IgD-negative memory B cell (primary cell): Measurements from ENCODE around the gene UNC119. TPM values are rescaled to one million over a fixed set of nuclear protein-coding genes. Genes with fewer than 3 reads are reported as not detected.

ENCODE experiments used
- H3K27ac Mint-ChIP-seq, 3 donors: one replicate each; pipeline ENCODE4 v1.8.0; 2020 to 2022; ENCODE audit warnings: mild to moderate bottlenecking in 3 of 3, mixed read lengths in 3 of 3, moderate library complexity in 1 of 3
- H3K27me3 Mint-ChIP-seq: one replicate; pipeline ENCODE4 v1.8.0; 2021; ENCODE audit warnings: mixed read lengths
- H3K36me3 Mint-ChIP-seq: one replicate; pipeline ENCODE4 v1.8.0; 2020; ENCODE audit warnings: mild to moderate bottlenecking, mixed read lengths
- H3K4me1 Mint-ChIP-seq, 3 donors: one replicate each; pipeline ENCODE4 v1.8.0; 2020 to 2022; ENCODE audit warnings: mixed read lengths in 3 of 3, mild to moderate bottlenecking in 1 of 3
- H3K4me3 Mint-ChIP-seq, 4 donors: one replicate each; pipeline ENCODE4 v1.8.0; 2020 to 2022; ENCODE audit warnings: mild to moderate bottlenecking in 4 of 4, mixed read lengths in 4 of 4, moderate library complexity in 3 of 4
- H3K9me3 Mint-ChIP-seq, 3 donors: one replicate each; pipeline ENCODE4 v1.8.0; 2020 to 2021; ENCODE audit warnings: mixed read lengths in 3 of 3, mild to moderate bottlenecking in 1 of 3
- polyA plus RNA-seq: library from polyadenylated mRNA; unstranded; fragments of 300-500 nt; fragmentation: Illumina TruSeq; gene quantifications from one replicate; pipeline ENCODE4 v1.2.3, GENCODE V29; 2021

The UNC119 gene
- 69.5 TPM for polyA plus RNA-seq

DNA sequence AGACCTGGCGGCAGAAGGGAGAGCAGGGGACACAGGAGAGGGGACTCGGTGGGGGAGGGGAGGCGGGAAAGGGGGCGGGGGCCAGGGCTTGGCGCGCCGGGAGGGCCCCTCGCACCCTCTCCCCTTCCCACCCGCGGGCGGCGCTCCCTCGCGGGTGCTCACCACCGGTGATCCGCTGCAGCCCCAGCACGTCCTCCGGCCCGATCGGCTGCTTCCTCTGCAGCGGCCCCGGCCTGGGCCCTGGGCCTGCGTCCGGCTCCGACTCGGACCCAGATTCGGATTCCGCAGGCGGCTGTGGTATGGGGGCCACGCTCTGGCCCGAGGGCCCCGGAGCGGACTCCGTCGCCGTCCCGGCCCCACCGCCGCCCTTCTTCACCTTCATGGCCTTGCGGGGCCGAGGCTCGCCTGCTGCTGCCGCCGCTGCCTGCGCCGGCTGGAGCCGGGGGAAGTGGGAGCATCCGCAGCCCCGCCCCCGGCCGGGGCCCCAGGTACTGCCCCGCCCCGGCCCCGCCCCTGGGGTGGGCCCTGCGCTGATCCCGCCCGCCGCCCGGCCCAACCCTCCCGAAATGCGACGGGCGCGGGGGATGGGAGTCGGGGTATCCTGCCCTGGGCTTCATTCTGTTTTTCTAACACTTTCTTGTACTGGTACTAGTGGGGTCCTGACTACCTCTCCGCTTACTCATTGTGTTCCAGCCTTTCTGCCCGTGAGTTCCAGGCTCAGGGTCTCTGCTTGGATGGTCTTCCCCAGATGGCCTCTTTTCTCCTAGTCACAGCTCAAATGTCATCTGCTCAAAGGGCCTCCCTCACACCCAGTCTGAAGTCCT is at the start of gene UNC119:
Gene UNC119, minus strand, starts transcription at position 449 of the 824 bp plus-strand sequence. Its CDS starts 67 bp downstream, at position 382.
- no peaks in the 10 kb centered on the region for H3K27me3 Mint-ChIP-seq
- H3K27ac Mint-ChIP-seq, result peak within 1 kb of the TSS; percentile 90 to 96 (median 90)
- H3K36me3 Mint-ChIP-seq, result peaks cover 8% of the 10 kb centered on the region
- H3K9me3 Mint-ChIP-seq, result no peaks in the 10 kb centered on the region
- H3K4me3 Mint-ChIP-seq, result peak within 1 kb of the TSS; percentile 77 to 99 (median 92)
- H3K4me1 Mint-ChIP-seq, result peaks cover 42 to 48% (median 45%) of the 10 kb centered on the region in 3 donors

DNA sequence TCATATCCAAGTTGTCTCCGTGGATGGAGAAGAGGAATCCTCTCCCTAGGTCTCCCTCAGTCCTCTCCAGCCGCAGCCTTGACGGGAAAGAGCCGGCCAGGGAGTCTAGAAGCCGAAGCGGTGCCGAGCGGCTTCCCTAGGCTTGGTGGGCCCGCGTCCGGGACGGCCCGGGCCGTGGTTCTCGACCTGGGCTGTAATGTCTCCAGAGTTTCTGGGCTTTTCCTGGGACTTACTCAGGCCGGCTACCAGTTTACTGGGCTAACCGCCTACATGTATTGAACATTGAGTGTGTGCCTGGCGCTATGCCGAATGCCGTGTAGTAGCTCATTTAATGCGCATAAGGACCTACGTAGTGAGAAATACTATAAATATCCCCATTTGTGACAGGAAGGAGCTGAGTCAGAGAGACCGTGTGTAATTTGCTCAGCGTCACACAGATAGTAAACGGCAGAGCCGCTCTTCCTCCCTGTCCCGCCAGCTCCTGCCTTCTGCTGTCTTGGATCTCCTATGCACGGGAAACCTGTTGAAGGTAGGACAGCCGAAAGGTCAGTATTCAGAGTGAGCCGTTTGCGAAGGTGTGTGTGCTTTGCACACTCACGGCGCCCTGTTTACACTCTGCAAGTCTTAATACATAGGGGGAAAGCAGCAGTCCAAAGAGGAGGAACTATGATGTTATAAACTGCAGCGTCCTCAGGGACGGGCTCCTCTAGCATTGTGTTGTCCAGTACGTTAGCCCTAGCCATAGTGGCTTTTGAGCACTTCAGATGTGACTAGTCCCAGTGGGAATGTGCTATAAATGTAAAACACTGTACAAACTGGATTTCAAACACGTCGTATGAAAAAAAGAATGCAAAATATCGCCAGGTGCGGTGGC is 47.1 kb upstream of the UNC119 start:
- Mint-ChIP-seq H3K27me3 (no peaks in the 10 kb centered on the region), H3K27ac (peak overlapping the region; percentile 92 to 98 (median 93)), H3K4me1 (peaks cover 6 to 20% (median 20%) of the 10 kb centered on the region in 3 donors), H3K9me3 (no peaks in the 10 kb centered on the region), H3K4me3 (peak overlapping the region; percentile 86 to 98 (median 94)), H3K36me3 (no peaks in the 10 kb centered on the region)

DNA sequence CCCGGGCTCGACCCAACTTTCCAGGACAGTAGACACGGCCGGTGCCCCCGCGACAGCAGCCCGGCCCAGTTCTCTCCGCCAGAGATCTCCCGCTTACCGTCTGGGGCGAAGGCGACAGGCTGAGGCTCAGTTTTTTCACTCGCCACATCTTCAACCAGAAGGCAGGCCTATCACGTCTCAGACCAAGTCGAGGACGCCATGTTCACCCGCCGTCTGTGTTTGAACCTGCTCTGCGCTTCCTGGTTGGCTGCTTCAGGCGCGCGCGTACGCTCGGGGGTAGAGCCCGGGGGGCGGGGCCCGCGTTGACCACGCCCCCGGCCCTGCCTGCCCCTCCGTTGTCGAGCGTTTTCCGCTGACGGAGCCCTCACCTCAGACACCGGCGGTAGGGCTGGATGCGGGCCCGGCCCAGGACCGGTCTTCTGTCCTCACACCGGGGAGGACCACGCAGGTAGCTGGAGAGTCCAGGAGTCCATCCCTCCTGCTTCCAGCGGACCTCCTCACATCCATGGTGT is 46.4 kb upstream of the UNC119 start, which contains the start of gene SPAG5:
Gene SPAG5, minus strand, starts transcription at position 227 of the 512 bp plus-strand sequence. Its CDS starts 79 bp downstream, at position 148.
- Mint-ChIP-seq H3K27me3 (no peaks in the 10 kb centered on the region), H3K36me3 (no peaks in the 10 kb centered on the region), H3K27ac (peak within 1 kb of the TSS; percentile 92 to 98 (median 93)), H3K4me1 (peaks cover 6 to 20% (median 20%) of the 10 kb centered on the region in 3 donors), H3K4me3 (peak within 1 kb of the TSS; percentile 86 to 98 (median 94)), H3K9me3 (no peaks in the 10 kb centered on the region)

DNA sequence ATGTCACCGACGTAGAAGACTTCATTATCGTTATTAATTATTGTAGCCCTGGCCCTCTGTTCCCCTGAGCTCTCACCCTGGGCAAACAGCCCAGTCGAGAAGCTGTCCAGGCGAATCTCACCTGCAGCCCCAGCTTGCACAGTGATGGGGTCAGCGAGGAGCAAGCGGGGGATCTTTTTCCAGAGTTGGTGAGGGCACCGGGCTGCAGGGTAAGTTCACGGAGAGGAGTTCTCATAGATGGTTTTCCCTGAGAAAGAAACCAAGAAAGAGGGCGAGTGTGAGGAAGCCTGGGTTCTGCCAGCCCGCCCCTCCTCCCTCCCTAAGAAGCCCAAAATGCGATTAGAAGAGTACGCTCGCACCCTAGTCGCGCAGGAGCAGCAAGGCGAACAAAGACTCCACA is 46.0 kb upstream of the UNC119 start:
- Mint-ChIP-seq H3K9me3 (no peaks in the 10 kb centered on the region), H3K27ac (peak overlapping the region; percentile 92 to 98 (median 93)), H3K36me3 (no peaks in the 10 kb centered on the region), H3K4me1 (peaks cover 6 to 20% (median 20%) of the 10 kb centered on the region in 3 donors), H3K27me3 (no peaks in the 10 kb centered on the region), H3K4me3 (peak overlapping the region; percentile 86 to 98 (median 94))

GRCh38 chr17:28597606-28598383 is 45.4 kb upstream of the UNC119 start:
- Mint-ChIP-seq H3K4me1 (peaks cover 6 to 20% (median 20%) of the 10 kb centered on the region in 3 donors), H3K27me3 (no peaks in the 10 kb centered on the region), H3K9me3 (no peaks in the 10 kb centered on the region), H3K36me3 (no peaks in the 10 kb centered on the region), H3K27ac (peak overlapping the region in 1 of 3 donors; percentile 92), H3K4me3 (peak overlapping the region; percentile 86 to 98 (median 94))

GRCh38 chr17:28592260-28592659 is 39.8 kb upstream of the UNC119 start:
- peaks cover 0 to under 1% (median under 1%) of the 10 kb centered on the region in 3 donors for H3K4me1 Mint-ChIP-seq
- H3K4me3 Mint-ChIP-seq, result no peak overlapping the region
- H3K9me3 Mint-ChIP-seq, result no peaks in the 10 kb centered on the region
- peaks cover 3% of the 10 kb centered on the region for H3K36me3 Mint-ChIP-seq
- no peak overlapping the region for H3K27ac Mint-ChIP-seq
- no peaks in the 10 kb centered on the region for H3K27me3 Mint-ChIP-seq

DNA sequence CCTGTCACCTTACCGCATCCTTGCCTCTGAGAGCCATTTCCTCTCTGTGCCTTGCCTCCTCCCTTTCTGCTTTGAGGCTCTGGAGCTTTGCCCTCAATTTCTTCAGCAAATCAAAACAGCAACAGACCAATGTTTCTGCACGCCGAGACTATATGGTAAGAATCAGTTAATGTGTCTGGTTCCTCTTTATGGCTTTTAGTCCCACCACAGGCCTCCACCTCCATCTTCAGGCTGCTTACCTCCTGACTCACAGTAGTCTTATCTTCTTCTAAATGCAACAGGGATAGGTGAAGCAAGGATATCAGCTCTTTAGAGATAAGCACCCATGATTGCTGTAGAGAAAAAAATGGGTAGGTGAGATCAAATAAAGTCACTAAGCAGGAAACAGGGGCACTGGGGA is 33.4 kb upstream of the UNC119 start:
- no peak overlapping the region for H3K27ac Mint-ChIP-seq
- no peaks in the 10 kb centered on the region for H3K27me3 Mint-ChIP-seq
- no peaks in the 10 kb centered on the region for H3K4me1 Mint-ChIP-seq
- H3K4me3 Mint-ChIP-seq, result no peak overlapping the region
- H3K36me3 Mint-ChIP-seq, result peaks cover 5% of the 10 kb centered on the region
- H3K9me3 Mint-ChIP-seq, result no peaks in the 10 kb centered on the region

- H3K4me3 Mint-ChIP-seq, result no peak overlapping the region
- H3K36me3 Mint-ChIP-seq, result peaks cover 5% of the 10 kb centered on the region
- no peaks in the 10 kb centered on the region for H3K27me3 Mint-ChIP-seq
- no peaks in the 10 kb centered on the region for H3K9me3 Mint-ChIP-seq
- no peak overlapping the region for H3K27ac Mint-ChIP-seq
- no peaks in the 10 kb centered on the region for H3K4me1 Mint-ChIP-seq
These were observed 32.0 kb upstream of the UNC119 start for GRCh38 chr17:28584434-28584833.

DNA sequence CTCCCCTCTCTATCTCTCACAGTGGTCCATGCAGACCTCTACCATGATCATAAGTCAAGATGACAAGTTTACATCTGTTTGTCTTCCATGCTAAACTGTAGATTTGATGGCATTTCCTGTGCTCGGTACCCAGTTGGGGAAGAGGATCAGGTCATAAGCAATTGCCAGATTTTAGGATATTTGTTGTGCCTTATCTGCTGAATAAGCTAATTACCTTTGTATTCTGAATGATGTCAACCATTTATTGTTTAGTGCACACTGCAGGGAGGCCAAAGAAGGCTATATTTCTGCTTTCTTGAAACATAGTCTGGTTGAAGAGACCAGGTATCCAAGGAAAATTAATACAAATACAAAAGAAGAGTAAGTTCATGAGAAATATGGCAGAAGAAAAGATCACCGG is 30.1 kb upstream of the UNC119 start:
- no peak overlapping the region for H3K4me3 Mint-ChIP-seq
- H3K27me3 Mint-ChIP-seq, result no peaks in the 10 kb centered on the region

DNA sequence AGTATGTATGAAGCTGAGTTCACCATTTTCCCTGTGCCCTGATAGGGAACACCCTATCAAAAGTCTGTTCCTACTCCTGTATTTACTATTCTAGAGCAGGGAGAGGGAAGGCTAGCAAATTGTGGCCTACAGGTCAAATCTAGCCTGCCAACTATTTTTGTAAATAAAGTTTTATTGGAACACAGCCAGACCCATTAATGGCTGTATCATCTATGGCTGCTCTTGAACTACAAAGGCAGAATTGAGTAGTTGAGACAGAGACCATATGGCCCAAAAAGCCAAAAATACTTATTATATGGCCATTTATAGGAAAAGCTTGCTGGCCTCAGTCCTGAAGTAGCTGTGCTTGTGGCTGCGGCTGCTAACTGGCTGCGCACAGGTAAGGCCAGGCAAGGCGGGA is 28.5 kb upstream of the UNC119 start:
- Mint-ChIP-seq H3K36me3 (no peaks in the 10 kb centered on the region), H3K27me3 (no peaks in the 10 kb centered on the region), H3K27ac (peak overlapping the region in 1 of 3 donors; percentile 48), H3K4me3 (peak overlapping the region in 1 of 4 donors; percentile 2), H3K4me1 (peaks cover 6 to 9% (median 7%) of the 10 kb centered on the region in 3 donors), H3K9me3 (no peaks in the 10 kb centered on the region)

More for the DNA sequence above, 30.1 kb upstream of the UNC119 start:
- Mint-ChIP-seq H3K4me1 (no peaks in the 10 kb centered on the region), H3K36me3 (peaks cover 1% of the 10 kb centered on the region), H3K27ac (no peak overlapping the region), H3K9me3 (no peaks in the 10 kb centered on the region)

GRCh38 chr17:28579526-28579925 is 27.1 kb upstream of the UNC119 start:
- H3K27me3 Mint-ChIP-seq, result no peaks in the 10 kb centered on the region
- H3K4me1 Mint-ChIP-seq, result peaks cover 6 to 10% (median 9%) of the 10 kb centered on the region in 3 donors
- no peaks in the 10 kb centered on the region for H3K9me3 Mint-ChIP-seq
- H3K36me3 Mint-ChIP-seq, result no peaks in the 10 kb centered on the region
- no peak overlapping the region for H3K27ac Mint-ChIP-seq
- no peak overlapping the region for H3K4me3 Mint-ChIP-seq

GRCh38 chr17:28578246-28579195 is 26.1 kb upstream of the UNC119 start:
- no peaks in the 10 kb centered on the region for H3K27me3 Mint-ChIP-seq
- no peaks in the 10 kb centered on the region for H3K36me3 Mint-ChIP-seq
- peaks cover 6 to 10% (median 9%) of the 10 kb centered on the region in 3 donors for H3K4me1 Mint-ChIP-seq
- H3K4me3 Mint-ChIP-seq, result peak overlapping the region in 1 of 4 donors; percentile 54
- no peak overlapping the region for H3K27ac Mint-ChIP-seq
- no peaks in the 10 kb centered on the region for H3K9me3 Mint-ChIP-seq

- no peaks in the 10 kb centered on the region for H3K9me3 Mint-ChIP-seq
- peak overlapping the region in 1 of 4 donors; percentile 96 for H3K4me3 Mint-ChIP-seq
- H3K4me1 Mint-ChIP-seq, result peaks cover 9 to 12% (median 10%) of the 10 kb centered on the region in 3 donors
- H3K36me3 Mint-ChIP-seq, result no peaks in the 10 kb centered on the region
- no peak overlapping the region for H3K27ac Mint-ChIP-seq
- H3K27me3 Mint-ChIP-seq, result no peaks in the 10 kb centered on the region
These were observed 25.0 kb upstream of the UNC119 start for GRCh38 chr17:28577466-28577824.
